Keratinocyte (primary cell): ENCODE results near the gene LPIN3. TPM values are rescaled to one million over a fixed set of nuclear protein-coding genes. Genes with fewer than 3 reads are reported as not detected.

Experiments used
- DNase-seq: peaks from one replicate; pipeline ENCODE4 v3.0.0-alpha.2; 2011; ENCODE audit warnings: low read depth, missing footprints, low spot score
- FAIRE-seq: peaks from 2 replicates; lab custom pipeline; 2011; peaks lifted over from hg19 to GRCh38; lab: Jason Lieb, UNC
- H2AFZ ChIP-seq: 2 replicates; pipeline ENCODE4 v1.6.0; 2012; ENCODE audit warnings: low read length, control low read depth, inconsistent platforms; ENCODE audit not compliant: control insufficient read depth
- H3K27ac ChIP-seq: 2 replicates; pipeline ENCODE4 v1.5.1; 2011; ENCODE audit warnings: low read length; ENCODE audit not compliant: control insufficient read depth, insufficient read depth
- H3K27me3 ChIP-seq: 3 replicates; pipeline ENCODE4 v1.6.0; 2011; ENCODE audit warnings: low read length; ENCODE audit not compliant: control insufficient read depth, insufficient read depth; ENCODE audit errors: extremely low read depth
- H3K36me3 ChIP-seq, 2 experiments: 2 replicates in 1 of 2; 3 replicates in 1 of 2; pipeline ENCODE4 v1.5.1; 2011; ENCODE audit warnings: low read length in 2 of 2, mild to moderate bottlenecking in 1 of 2; ENCODE audit not compliant: control insufficient read depth in 2 of 2, insufficient read depth in 2 of 2; ENCODE audit errors: extremely low read depth in 1 of 2
- H3K4me1 ChIP-seq: 3 replicates; pipeline ENCODE4 v1.5.1; 2011; ENCODE audit warnings: low read length; ENCODE audit not compliant: control insufficient read depth, insufficient read depth; ENCODE audit errors: extremely low read depth
- H3K4me2 ChIP-seq: 3 replicates; pipeline ENCODE4 v1.6.0; 2011; ENCODE audit warnings: low read depth, low read length; ENCODE audit not compliant: control insufficient read depth, insufficient read depth; ENCODE audit errors: extremely low read depth
- H3K4me3 ChIP-seq, 3 experiments: fragments of 200-600 bp in 1 of 3; sonication (generic) in 1 of 3; 2 replicates in 2 of 3; 3 replicates in 1 of 3; pipeline ENCODE4 v1.5.1; 2011 to 2016; ENCODE audit warnings: low read length in 3 of 3, mild to moderate bottlenecking in 3 of 3, control low read depth in 2 of 3, inconsistent platforms in 1 of 3, low read depth in 1 of 3, mixed read lengths in 1 of 3, mixed run types in 1 of 3, moderate library complexity in 1 of 3; ENCODE audit not compliant: control insufficient read depth in 2 of 3, insufficient read depth in 2 of 3; ENCODE audit errors: extremely low read depth in 1 of 3
- H3K79me2 ChIP-seq: 2 replicates; pipeline ENCODE4 v1.6.0; 2012; ENCODE audit warnings: low read length; ENCODE audit not compliant: control insufficient read depth, insufficient read depth
- H3K9ac ChIP-seq: 3 replicates; pipeline ENCODE4 v1.6.0; 2011; ENCODE audit warnings: low read length; ENCODE audit not compliant: control insufficient read depth, insufficient read depth; ENCODE audit errors: extremely low read depth
- H3K9me1 ChIP-seq: 3 replicates; pipeline ENCODE4 v1.6.0; 2011; ENCODE audit warnings: low read length; ENCODE audit not compliant: control insufficient read depth, insufficient read depth; ENCODE audit errors: extremely low read depth
- H3K9me3 ChIP-seq: 2 replicates; pipeline ENCODE4 v1.5.1; 2012; ENCODE audit warnings: low read depth, low read length; ENCODE audit not compliant: control insufficient read depth
- H4K20me1 ChIP-seq: 3 replicates; pipeline ENCODE4 v1.6.0; 2011; ENCODE audit warnings: low read length; ENCODE audit not compliant: control insufficient read depth, insufficient read depth; ENCODE audit errors: extremely low read depth
- EZH2 ChIP-seq: IDR thresholded peaks from one replicate; pipeline ENCODE4 v1.6.1; 2012; ENCODE audit warnings: inconsistent platforms, mild to moderate bottlenecking, low read length, moderate library complexity
- dilution Hi-C: fragments of 300-500 bp; cut with MboI; formaldehyde crosslinking; loops from one replicate; pipeline ENCODE4 v1.7.0; 2020; ENCODE audit warnings: low sequenced_read_pairs; ENCODE audit not compliant: extremely low pct_ligation_motif_present
- polyA plus RNA-seq, 5 experiments: library from polyadenylated mRNA; depleted of rRNA in 3 of 5; stranded (reverse) in 3 of 5; stranded (forward) in 1 of 5; unstranded in 1 of 5; fragments of >200 nt; gene quantifications; 1 replicate in 1 of 5; 2 replicates in 3 of 5; 3 replicates in 1 of 5; pipeline versions ENCODE4 v1.2.1 to v1.2.3, GENCODE V29; 2011 to 2012; ENCODE audit warnings: missing spikeins in 2 of 5, low read depth in 1 of 5, low replicate concordance in 1 of 5
- TF ChIP-seq, protein P1 (sequence below), 3 experiments: IDR thresholded peaks in 1 of 3; conservative IDR thresholded peaks in 1 of 3; optimal IDR thresholded peaks in 1 of 3; 2 replicates in 2 of 3; 3 replicates in 1 of 3; pipeline versions ENCODE3 to v1.5.1; 2011; ENCODE audit warnings: low read length in 3 of 3, mild to moderate bottlenecking in 3 of 3, moderate library complexity in 2 of 3, control low read depth in 1 of 3, inconsistent platforms in 1 of 3; ENCODE audit not compliant: insufficient read depth in 2 of 3; ENCODE audit errors: extremely low read depth in 1 of 3

The LPIN3 gene
- polyA plus RNA-seq, 1 donor (not counting 4 experiments of a cell fraction or from before 2014, with no cell fraction given) = 15.6 TPM

- H3K36me3 ChIP-seq = no peaks in the 10 kb centered on the region
- no peaks in the 10 kb centered on the region for H4K20me1 ChIP-seq
- no peak overlapping the region for H2AFZ ChIP-seq
- dilution Hi-C loops = no loop called here
- no peak overlapping the region for H3K4me2 ChIP-seq
- H3K4me1 ChIP-seq = peaks cover 18% of the 10 kb centered on the region
- DNase-seq (no peak), FAIRE-seq (no peak)
- TF ChIP-seq EZH2 = no peak
- TF ChIP-seq, protein P1, sequence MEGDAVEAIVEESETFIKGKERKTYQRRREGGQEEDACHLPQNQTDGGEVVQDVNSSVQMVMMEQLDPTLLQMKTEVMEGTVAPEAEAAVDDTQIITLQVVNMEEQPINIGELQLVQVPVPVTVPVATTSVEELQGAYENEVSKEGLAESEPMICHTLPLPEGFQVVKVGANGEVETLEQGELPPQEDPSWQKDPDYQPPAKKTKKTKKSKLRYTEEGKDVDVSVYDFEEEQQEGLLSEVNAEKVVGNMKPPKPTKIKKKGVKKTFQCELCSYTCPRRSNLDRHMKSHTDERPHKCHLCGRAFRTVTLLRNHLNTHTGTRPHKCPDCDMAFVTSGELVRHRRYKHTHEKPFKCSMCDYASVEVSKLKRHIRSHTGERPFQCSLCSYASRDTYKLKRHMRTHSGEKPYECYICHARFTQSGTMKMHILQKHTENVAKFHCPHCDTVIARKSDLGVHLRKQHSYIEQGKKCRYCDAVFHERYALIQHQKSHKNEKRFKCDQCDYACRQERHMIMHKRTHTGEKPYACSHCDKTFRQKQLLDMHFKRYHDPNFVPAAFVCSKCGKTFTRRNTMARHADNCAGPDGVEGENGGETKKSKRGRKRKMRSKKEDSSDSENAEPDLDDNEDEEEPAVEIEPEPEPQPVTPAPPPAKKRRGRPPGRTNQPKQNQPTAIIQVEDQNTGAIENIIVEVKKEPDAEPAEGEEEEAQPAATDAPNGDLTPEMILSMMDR (optimal IDR thresholded peaks at IDR 0.05 in 1 of 3, IDR thresholded peaks at IDR 0.05 in 1 of 3, conservative IDR thresholded peaks at IDR 0.05 in 1 of 3; ENCODE audit: extremely low read depth in 1 of 3, insufficient read depth in 2 of 3, low read length in 3 of 3) = no peak
- no peak overlapping the region for H3K9ac ChIP-seq
- H3K27me3 ChIP-seq = no peaks in the 10 kb centered on the region
- H3K79me2 ChIP-seq = no peaks in the 10 kb centered on the region
- H3K4me3 ChIP-seq = no peak overlapping the region
- no peaks in the 10 kb centered on the region for H3K9me1 ChIP-seq
- H3K27ac ChIP-seq = no peak overlapping the region
- H3K9me3 ChIP-seq = no peaks in the 10 kb centered on the region
Measured at GRCh38 chr20:41331731-41332130, 8.9 kb upstream of the LPIN3 start.

DNA sequence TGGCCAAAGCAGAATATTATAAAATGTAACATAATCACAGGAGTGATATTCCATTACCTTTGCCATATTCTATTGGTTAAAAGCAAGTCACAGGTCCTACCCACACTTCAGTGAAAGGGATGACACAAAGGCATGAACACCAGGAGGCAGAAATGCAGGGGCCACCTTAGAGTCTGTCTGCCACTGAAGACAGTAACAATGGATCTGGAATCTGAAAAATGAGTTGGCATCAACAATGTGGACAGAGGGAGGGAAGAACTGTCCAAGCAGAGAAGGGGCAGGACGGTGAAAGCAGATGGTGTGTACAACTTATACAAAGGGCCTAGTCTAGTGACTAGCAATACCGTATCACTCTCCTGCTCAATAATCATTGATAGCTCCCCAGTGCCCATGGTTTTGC, 6.6 kb upstream of the LPIN3 start:
- no peaks in the 10 kb centered on the region for H4K20me1 ChIP-seq
- H3K27me3 ChIP-seq = no peaks in the 10 kb centered on the region
- no peaks in the 10 kb centered on the region for H3K9me1 ChIP-seq
- dilution Hi-C loops = no loop called here
- TF ChIP-seq, protein P1 (optimal IDR thresholded peaks at IDR 0.05 in 1 of 3, IDR thresholded peaks at IDR 0.05 in 1 of 3, conservative IDR thresholded peaks at IDR 0.05 in 1 of 3; ENCODE audit: extremely low read depth in 1 of 3, insufficient read depth in 2 of 3, low read length in 3 of 3) = no peak
- no peak for TF ChIP-seq EZH2
- DNase-seq (no peak), FAIRE-seq (no peak)
- H3K79me2 ChIP-seq = no peaks in the 10 kb centered on the region
- no peak overlapping the region for H3K4me2 ChIP-seq
- no peak overlapping the region for H3K4me3 ChIP-seq
- no peak overlapping the region for H3K27ac ChIP-seq
- no peak overlapping the region for H3K9ac ChIP-seq
- H2AFZ ChIP-seq = no peak overlapping the region
- H3K36me3 ChIP-seq = no peaks in the 10 kb centered on the region
- H3K9me3 ChIP-seq = no peaks in the 10 kb centered on the region
- peaks cover 15% of the 10 kb centered on the region for H3K4me1 ChIP-seq
